Naive thymus-derived CD4-positive, alpha-beta T cell (primary cell): ENCODE results near the gene CFAP410. TPM values are rescaled to one million over a fixed set of nuclear protein-coding genes. Genes with fewer than 3 reads are reported as not detected.
"Not testable (repeated sequence)": the region's sequence is repeated elsewhere in the genome, so short reads cannot be mapped to it uniquely, and the experiment has no call there.

Experiments
- ATAC-seq: fragments of 150-1000 bp; cut with Tn5 transposase; 2 replicates; pipeline ENCODE4 v1.10.0; 2021; ENCODE audit warnings: mild to moderate bottlenecking, moderate library complexity
- CTCF ChIA-PET: fragments of 350-600 bp; sonication (Branson Sonifier 250); formaldehyde crosslinking; loops from one replicate; lab custom pipeline; 2021; ENCODE audit warnings: antibody characterized with exemption; lab: Charles Lee
- POLR2A ChIA-PET: fragments of 350-600 bp; sonication (Branson Sonifier 250); formaldehyde crosslinking; loops from one replicate; lab custom pipeline; 2021; ENCODE audit warnings: antibody characterized with exemption, inconsistent platforms; lab: Charles Lee
- DNase-seq, 9 donors: peaks; one replicate each; pipeline versions ENCODE4 v3.0.0 to v3.0.0-alpha.2; 2020 to 2022; ENCODE audit warnings: mixed read lengths in 1 of 9
- H3K27ac ChIP-seq: one replicate; pipeline ENCODE4 v1.7.0; 2013; ENCODE audit warnings: mild to moderate bottlenecking, low read depth, low read length, moderate library complexity
- H3K27me3 ChIP-seq, 2 donors: one replicate each; pipeline ENCODE4 v1.7.0; 2013; ENCODE audit warnings: low read length in 2 of 2, mild to moderate bottlenecking in 2 of 2, moderate library complexity in 2 of 2; ENCODE audit not compliant: control insufficient read depth in 2 of 2, insufficient read depth in 2 of 2
- H3K36me3 ChIP-seq, 3 experiments: 1 replicate in 2 of 3; 2 replicates in 1 of 3; pipeline ENCODE4 v1.7.0; 2013; ENCODE audit warnings: low read length in 3 of 3, mild to moderate bottlenecking in 3 of 3, moderate library complexity in 1 of 3; ENCODE audit not compliant: insufficient read depth in 3 of 3, control insufficient read depth in 2 of 3
- H3K4me1 ChIP-seq, 2 donors: one replicate each; pipeline ENCODE4 v1.7.0; 2013; ENCODE audit warnings: low read length in 2 of 2, mild to moderate bottlenecking in 2 of 2, moderate library complexity in 1 of 2; ENCODE audit not compliant: control insufficient read depth in 2 of 2, insufficient read depth in 2 of 2
- H3K4me3 ChIP-seq: 2 replicates; pipeline ENCODE4 v1.7.0; 2013; ENCODE audit warnings: mild to moderate bottlenecking, low read length
- H3K9me3 ChIP-seq, 3 experiments: 1 replicate in 2 of 3; 2 replicates in 1 of 3; pipeline ENCODE4 v1.7.0; 2013; ENCODE audit warnings: low read length in 3 of 3; ENCODE audit not compliant: control insufficient read depth in 2 of 3
- H3K27ac Mint-ChIP-seq, 9 donors: one replicate each; pipeline ENCODE4 v1.8.0; 2020 to 2022; ENCODE audit warnings: mixed read lengths in 9 of 9, mild to moderate bottlenecking in 8 of 9, moderate library complexity in 5 of 9, inconsistent platforms in 2 of 9
- H3K27me3 Mint-ChIP-seq, 5 donors: one replicate each; pipeline ENCODE4 v1.8.0; 2021 to 2022; ENCODE audit warnings: mixed read lengths in 5 of 5, mild to moderate bottlenecking in 1 of 5
- H3K36me3 Mint-ChIP-seq, 5 donors: one replicate each; pipeline ENCODE4 v1.8.0; 2020 to 2022; ENCODE audit warnings: mixed read lengths in 5 of 5, mild to moderate bottlenecking in 3 of 5, inconsistent platforms in 1 of 5
- H3K4me1 Mint-ChIP-seq, 7 donors: one replicate each; pipeline ENCODE4 v1.8.0; 2020 to 2022; ENCODE audit warnings: mixed read lengths in 7 of 7, mild to moderate bottlenecking in 3 of 7, inconsistent platforms in 1 of 7
- H3K4me3 Mint-ChIP-seq, 10 donors: one replicate each; pipeline ENCODE4 v1.8.0; 2020 to 2022; ENCODE audit warnings: mild to moderate bottlenecking in 10 of 10, mixed read lengths in 10 of 10, moderate library complexity in 6 of 10, inconsistent platforms in 2 of 10
- H3K9me3 Mint-ChIP-seq, 11 donors: one replicate each; pipeline ENCODE4 v1.8.0; 2020 to 2022; ENCODE audit warnings: mixed read lengths in 11 of 11, mild to moderate bottlenecking in 4 of 11, inconsistent platforms in 1 of 11, moderate library complexity in 1 of 11
- intact Hi-C, 2 donors: fragments of 100-400 bp; cut with micrococcal nuclease; formaldehyde crosslinking; loops; one replicate each; pipeline ENCODE4 v1.15.1; 2023
- polyA plus RNA-seq, 2 donors: library from polyadenylated mRNA; unstranded; fragments of 300-500 nt; fragmentation: Illumina TruSeq; gene quantifications; one replicate each; pipeline ENCODE4 v1.2.3, GENCODE V29; 2021
- total RNA-seq, 6 experiments: library from RNA in 5 of 6; stranded (reverse) in 5 of 6; gene quantifications; 1 replicate in 5 of 6; 2 replicates in 1 of 6; pipeline ENCODE4 v1.2.3 and lab custom pipeline; 2021 to 2026

Gene CFAP410
- total and polyA plus RNA-seq, 7 experiments from 2014 or later: 20.8 to 66.7 (median 46.9) TPM

DNA sequence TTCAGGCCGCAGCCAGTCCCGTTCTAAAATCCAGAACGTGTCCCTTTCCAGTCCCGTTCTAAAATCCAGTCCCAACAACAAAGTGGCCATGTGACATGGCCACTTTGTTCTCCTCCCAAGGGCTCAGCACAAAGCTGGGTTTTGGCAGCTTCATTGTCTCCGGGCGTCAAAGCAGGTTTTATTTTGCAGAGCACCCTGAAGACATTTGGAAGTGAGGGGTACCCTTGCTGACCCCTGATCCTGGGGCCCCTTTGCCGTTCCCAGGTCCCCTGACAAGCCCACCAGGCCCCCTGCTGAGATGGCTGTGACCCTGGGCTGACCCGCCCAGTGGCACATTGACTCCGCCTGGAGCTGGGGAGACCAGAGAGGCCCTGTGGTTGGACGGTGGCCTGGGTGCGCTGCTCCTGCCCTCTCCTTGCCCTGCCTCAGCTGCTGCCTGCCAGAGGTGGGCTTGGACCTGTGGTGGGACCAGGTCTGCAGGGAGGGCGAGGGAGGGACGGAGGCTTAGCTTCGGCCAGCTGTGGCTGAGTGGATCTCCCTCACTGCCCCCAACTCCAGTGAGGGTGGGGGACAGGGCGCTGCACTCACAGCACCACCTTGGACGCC lies 35.1 kb downstream of the CFAP410 start:
- peaks cover 0 to 2% (median 0%) of the 10 kb centered on the region in 11 donors for H3K9me3 Mint-ChIP-seq
- POLR2A ChIA-PET: interaction anchor here (0.6 to 3.5 kb wide), 2 partner anchors 35 to 73 kb away, joined by 3 to 14 read pairs; partner anchors contain the start of gene CFAP410
- H3K4me1 Mint-ChIP-seq: peaks cover 27 to 56% (median 41%) of the 10 kb centered on the region in 7 donors
- H3K9me3 ChIP-seq: no peaks in the 10 kb centered on the region
- ATAC-seq (no peak), DNase-seq (no peak)
- CTCF ChIA-PET: interaction anchor here (0.7 to 0.9 kb wide), 3 partner anchors 17 to 433 kb away, joined by 3 to 4 read pairs (median 3); no protein-coding TSS in a partner anchor
- peak overlapping the region; percentile 39 for H3K27ac ChIP-seq
- H3K4me3 ChIP-seq: no peak overlapping the region
- intact Hi-C loops: loop anchor here in 1 of 2 donors (5.0 kb wide), 1 partner anchor 153 kb away; the partner anchor contains the start of gene LRRC3
- H3K4me3 Mint-ChIP-seq: peak overlapping the region in 4 of 10 donors; percentile 80 to 88 (median 84)
- peaks cover 0 to 34% (median 0%) of the 10 kb centered on the region in 3 experiments for H3K36me3 ChIP-seq
- H3K27ac Mint-ChIP-seq: peak overlapping the region in 3 of 9 donors; percentile 40 to 86 (median 86)
- no peaks in the 10 kb centered on the region for H3K27me3 ChIP-seq
- no peaks in the 10 kb centered on the region for H3K27me3 Mint-ChIP-seq
- H3K36me3 Mint-ChIP-seq: peaks cover 0 to 11% (median 0%) of the 10 kb centered on the region in 5 donors
- peaks cover 19 to 40% of the 10 kb centered on the region in 2 donors for H3K4me1 ChIP-seq

DNA sequence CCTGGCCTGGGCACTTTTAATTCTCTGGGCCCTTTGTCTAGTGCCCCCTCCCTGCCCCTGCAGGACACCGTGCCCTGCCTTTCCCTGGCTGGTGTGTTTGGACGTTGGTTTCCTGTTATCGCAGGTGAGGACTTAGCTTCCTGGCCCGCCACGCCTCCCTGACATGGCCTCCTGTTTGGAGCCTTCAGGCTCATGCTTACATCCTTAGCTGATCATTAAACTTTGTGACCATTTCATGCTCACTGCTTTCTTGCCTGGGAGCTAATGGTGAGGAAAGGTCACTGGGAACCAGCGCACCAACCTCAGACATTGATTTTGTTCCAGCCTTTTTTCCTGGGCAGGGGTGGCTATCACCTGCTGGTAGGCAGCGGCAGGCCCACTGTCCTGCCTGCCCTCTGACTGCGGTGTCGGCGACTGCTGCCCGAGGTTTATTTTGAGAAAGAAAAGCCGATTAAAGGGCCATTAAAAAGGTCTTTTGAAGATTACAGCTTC lies 35.7 kb downstream of the CFAP410 start:
- Histone ChIP-seq H3K27me3 (no peaks in the 10 kb centered on the region), H3K9me3 (no peaks in the 10 kb centered on the region), H3K36me3 (peaks cover 0 to 32% (median 0%) of the 10 kb centered on the region in 3 experiments), H3K4me3 (no peak overlapping the region), H3K4me1 (peaks cover 22 to 42% of the 10 kb centered on the region in 2 donors), H3K27ac (peak overlapping the region; percentile 39)
- H3K36me3 Mint-ChIP-seq: peaks cover 0 to 11% (median 0%) of the 10 kb centered on the region in 5 donors
- ATAC-seq (no peak), DNase-seq (no peak)
- intact Hi-C loops: loop anchor here in 1 of 2 donors (5.0 kb wide), 1 partner anchor 154 kb away; the partner anchor contains the start of gene LRRC3
- peak overlapping the region; percentile 69 to 88 (median 80) for H3K4me3 Mint-ChIP-seq
- POLR2A ChIA-PET: interaction anchor here (0.6 to 3.5 kb wide), 3 partner anchors 36 to 73 kb away, joined by 3 to 14 read pairs (median 3); partner anchors contain the start of gene CFAP410
- peak overlapping the region; percentile 40 to 91 (median 85) for H3K27ac Mint-ChIP-seq
- no peaks in the 10 kb centered on the region for H3K27me3 Mint-ChIP-seq
- H3K9me3 Mint-ChIP-seq: peaks cover 0 to 2% (median 0%) of the 10 kb centered on the region in 11 donors
- H3K4me1 Mint-ChIP-seq: peaks cover 30 to 61% (median 44%) of the 10 kb centered on the region in 7 donors
- CTCF ChIA-PET: interaction anchor here (0.7 kb wide), 1 partner anchor 432 kb away, joined by 3 read pairs; no protein-coding TSS in a partner anchor

DNA sequence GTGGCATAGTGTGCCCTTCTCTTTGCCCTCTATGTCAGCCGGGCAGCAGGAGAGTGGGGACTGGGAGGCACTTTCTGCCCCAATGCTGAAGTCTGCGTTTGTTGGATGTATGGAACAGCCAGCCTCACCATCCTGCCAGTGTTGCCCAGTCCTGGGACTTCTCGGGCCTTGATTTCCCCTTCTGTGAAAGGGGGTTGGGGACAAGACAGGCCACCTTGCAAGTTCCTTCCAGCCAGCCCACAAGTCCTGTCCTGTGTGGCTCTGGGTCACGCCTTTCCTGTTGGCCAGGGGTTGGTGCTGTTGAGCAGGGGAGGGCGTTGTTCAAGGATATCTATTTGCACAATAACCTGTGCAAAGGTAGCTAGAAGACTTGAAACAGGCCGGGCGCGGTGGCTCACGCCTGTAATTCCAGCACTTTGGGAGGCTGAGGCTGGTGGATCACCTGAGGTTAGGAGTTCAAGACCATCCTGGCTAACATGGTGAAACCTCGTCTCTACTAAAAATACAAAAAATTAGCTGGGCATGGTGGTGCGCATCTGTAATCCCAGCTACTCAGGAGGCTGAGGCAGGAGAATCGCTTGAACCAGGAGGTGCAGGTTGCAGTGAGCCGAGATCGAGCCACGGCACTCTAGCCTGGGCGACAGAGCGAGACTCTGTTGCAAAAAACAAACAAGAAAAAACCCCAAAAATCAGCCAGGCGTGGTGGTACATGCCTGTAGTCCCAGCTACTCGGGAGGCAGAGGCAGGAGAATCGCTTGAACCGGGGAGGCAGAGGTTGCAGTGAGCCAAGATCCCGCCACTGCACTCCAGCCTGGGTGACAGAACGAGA lies 36.4 kb downstream of the CFAP410 start:
- not testable (repeated sequence) for H3K27me3 ChIP-seq, H3K27me3 Mint-ChIP-seq, H3K36me3 Mint-ChIP-seq, H3K9me3 Mint-ChIP-seq, DNase-seq, ATAC-seq, H3K4me3 ChIP-seq, H3K9me3 ChIP-seq
- Histone ChIP-seq H3K4me1 (peaks cover 26 to 48% of the 10 kb centered on the region in 2 donors), H3K27ac (peak overlapping the region; percentile 47), H3K36me3 (peaks cover 0 to 27% (median 0%) of the 10 kb centered on the region in 3 experiments)
- intact Hi-C loops: loop anchor here in 1 of 2 donors (5.0 kb wide), 1 partner anchor 155 kb away; the partner anchor contains the start of gene LRRC3
- ChIA-PET CTCF (interaction anchor here (0.6 to 0.7 kb wide), 2 partner anchors 229 to 432 kb away, joined by 3 read pairs; no protein-coding TSS in a partner anchor), POLR2A (interaction anchor here (0.6 to 3.5 kb wide), 3 partner anchors 37 to 498 kb away, joined by 3 to 14 read pairs (median 3); partner anchors contain the start of gene CFAP410)
- Mint-ChIP-seq H3K4me1 (peaks cover 37 to 66% (median 46%) of the 10 kb centered on the region in 7 donors), H3K27ac (peak overlapping the region; percentile 39 to 86 (median 73)), H3K4me3 (peak overlapping the region; percentile 70 to 88 (median 80))

DNA sequence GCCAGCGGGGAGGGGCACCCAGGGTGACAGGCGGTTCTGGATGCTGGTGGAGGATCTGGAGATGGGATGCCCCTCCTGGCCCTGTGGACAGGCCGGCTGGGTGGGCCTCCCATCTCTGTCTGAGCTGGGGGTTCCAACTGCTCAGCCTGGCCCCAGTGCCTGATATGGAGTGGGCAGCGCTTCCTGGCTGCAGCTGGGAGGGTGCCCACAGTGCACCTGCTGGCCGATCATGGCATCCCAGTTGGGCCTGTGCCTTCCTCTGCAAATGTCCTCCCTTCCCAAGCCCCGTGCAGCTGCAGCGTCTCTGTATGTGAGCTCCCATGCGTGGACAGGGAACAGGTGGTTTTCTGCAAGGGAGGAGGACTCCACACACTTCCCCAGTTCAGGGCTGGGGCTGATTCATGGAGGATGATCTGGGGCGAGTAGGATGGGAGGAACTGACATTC lies 37.2 kb downstream of the CFAP410 start:
- no peak overlapping the region for H3K4me3 ChIP-seq
- peaks cover 0 to 2% (median 0%) of the 10 kb centered on the region in 11 donors for H3K9me3 Mint-ChIP-seq
- peak overlapping the region; percentile 47 for H3K27ac ChIP-seq
- no peaks in the 10 kb centered on the region for H3K9me3 ChIP-seq
- peak overlapping the region; percentile 39 to 86 (median 70) for H3K27ac Mint-ChIP-seq
- H3K4me3 Mint-ChIP-seq: peak overlapping the region; percentile 27 to 88 (median 76)
- no peaks in the 10 kb centered on the region for H3K27me3 ChIP-seq
- no peaks in the 10 kb centered on the region for H3K27me3 Mint-ChIP-seq
- peaks cover 0 to 5% (median 0%) of the 10 kb centered on the region in 5 donors for H3K36me3 Mint-ChIP-seq
- DNase-seq (no peak), ATAC-seq (no peak)
- H3K36me3 ChIP-seq: peaks cover 0 to 19% (median 0%) of the 10 kb centered on the region in 3 experiments
- intact Hi-C loops: loop anchor here (2.0 to 5.0 kb wide), 2 partner anchors 37 to 155 kb away; partner anchors contain the start of genes CFAP410 (in 1 of the 2) and LRRC3 (in 1 of the 2)
- ChIA-PET POLR2A (interaction anchor here (3.5 kb wide), 1 partner anchor 38 kb away, joined by 14 read pairs; the partner anchor contains the start of gene CFAP410), CTCF (interaction anchor here (0.9 kb wide), 1 partner anchor 36 kb away, joined by 4 read pairs; no protein-coding TSS in a partner anchor)
- peaks cover 41 to 66% (median 50%) of the 10 kb centered on the region in 7 donors for H3K4me1 Mint-ChIP-seq
- peaks cover 30 to 52% of the 10 kb centered on the region in 2 donors for H3K4me1 ChIP-seq

DNA sequence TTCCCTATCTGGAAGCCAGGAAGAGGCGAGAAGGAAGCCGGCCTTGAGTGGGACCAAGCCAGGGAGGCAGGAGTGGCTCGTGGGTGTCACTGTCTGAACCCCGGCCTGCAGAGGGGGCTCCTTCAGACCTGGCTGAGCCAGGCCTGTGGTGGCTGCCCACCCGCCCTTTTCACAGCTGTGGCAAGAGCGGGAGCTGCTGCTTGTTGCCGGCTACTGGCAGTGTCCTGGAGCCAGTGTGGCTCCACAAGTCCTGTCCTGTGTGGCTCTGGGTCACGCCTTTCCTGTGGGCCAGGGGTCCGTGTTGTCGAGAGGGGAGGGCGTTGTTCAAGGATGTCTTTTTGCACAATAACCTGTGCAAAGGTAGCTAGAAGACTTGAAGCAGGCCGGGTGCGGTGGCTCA lies 38.0 kb downstream of the CFAP410 start:
- H3K9me3 ChIP-seq: no peaks in the 10 kb centered on the region
- Mint-ChIP-seq H3K4me1 (peaks cover 41 to 66% (median 50%) of the 10 kb centered on the region in 7 donors), H3K4me3 (peak overlapping the region; percentile 70 to 88 (median 83)), H3K27ac (peak overlapping the region; percentile 54 to 86 (median 73)), H3K9me3 (peaks cover 0 to 2% (median 0%) of the 10 kb centered on the region in 11 donors), H3K27me3 (no peaks in the 10 kb centered on the region), H3K36me3 (peaks cover 0 to 5% (median 0%) of the 10 kb centered on the region in 5 donors)
- intact Hi-C loops: loop anchor here (2.0 to 5.0 kb wide), 2 partner anchors 38 to 156 kb away; partner anchors contain the start of genes CFAP410 (in 1 of the 2) and LRRC3 (in 1 of the 2)
- peaks cover 30 to 52% of the 10 kb centered on the region in 2 donors for H3K4me1 ChIP-seq
- ChIA-PET CTCF (interaction anchor here (0.9 kb wide), 1 partner anchor 37 kb away, joined by 4 read pairs; no protein-coding TSS in a partner anchor), POLR2A (interaction anchor here (0.6 to 3.5 kb wide), 2 partner anchors 38 to 259 kb away, joined by 4 to 14 read pairs; partner anchors contain the start of gene CFAP410)
- DNase-seq: no peak
- H3K27ac ChIP-seq: peak overlapping the region; percentile 80
- H3K4me3 ChIP-seq: peak overlapping the region; percentile 59
- H3K36me3 ChIP-seq: peaks cover 0 to 11% (median 0%) of the 10 kb centered on the region in 3 experiments
- no peaks in the 10 kb centered on the region for H3K27me3 ChIP-seq
- ATAC-seq: no peak
